OCI-LY7 (cell line): ENCODE data around the gene MYCN.

Experiments used
- CTCF ChIP-seq: fragments of 200-600 bp; sonication (generic); conservative IDR thresholded peaks from 2 replicates; pipeline ENCODE4 v1.5.1; 2014; ENCODE audit warnings: mild to moderate bottlenecking, antibody characterized with exemption, low read length, moderate library complexity, mixed read lengths
- EZH2phosphoT487 ChIP-seq: fragments of 200-600 bp; sonication (generic); IDR thresholded peaks from 2 replicates; pipeline ENCODE4 v1.6.1; 2018; ENCODE audit warnings: low read depth, borderline replicate concordance, mild to moderate bottlenecking, mixed run types, antibody characterized with exemption, low read length, moderate library complexity, mixed read lengths

GRCh38 chr2:15976354-15976753, 36.0 kb downstream of the MYCN start:
- no peak for TF ChIP-seq CTCF
- no peak for TF ChIP-seq EZH2phosphoT487
